ENCODE results near the gene ITPKC. TPM values are rescaled to one million over a fixed set of nuclear protein-coding genes. Genes with fewer than 3 reads are reported as not detected.

The ITPKC gene
- total and polyA plus RNA-seq, 2 experiments from 2014 or later: 15.4 to 19.4 TPM

GRCh38 chr19:40756502-40757110 is 39.7 kb downstream of the ITPKC start:
- no peaks in the 10 kb centered on the region for H3K4me1 ChIP-seq (ENCODE audit: low read depth)
- H3K36me3 ChIP-seq: peaks cover 28% of the 10 kb centered on the region
- no peak for DNase-seq (ENCODE audit: low read depth in 1 of 2, low spot score in 1 of 2)
- H3K27me3 ChIP-seq: no peaks in the 10 kb centered on the region
- no peak overlapping the region for H3K27ac ChIP-seq
- H3K4me3 ChIP-seq: no peak overlapping the region
- TF ChIP-seq CTCF (IDR thresholded peaks at IDR 0.05; ENCODE audit: low read depth, low read length): no peak
- no peaks in the 10 kb centered on the region for H3K9me3 ChIP-seq (ENCODE audit: low read depth)

- Histone ChIP-seq H3K27ac (no peak overlapping the region), H3K9me3 (ENCODE audit: low read depth) (no peaks in the 10 kb centered on the region), H3K4me3 (no peak overlapping the region), H3K27me3 (no peaks in the 10 kb centered on the region), H3K4me1 (ENCODE audit: low read depth) (no peaks in the 10 kb centered on the region), H3K36me3 (peaks cover 45% of the 10 kb centered on the region)
- no peak for TF ChIP-seq CTCF (IDR thresholded peaks at IDR 0.05; ENCODE audit: low read depth, low read length)
- DNase-seq (ENCODE audit: low read depth in 1 of 2, low spot score in 1 of 2): no peak
Observed at GRCh38 chr19:40758491-40758890, 41.6 kb downstream of the ITPKC start.

DNA sequence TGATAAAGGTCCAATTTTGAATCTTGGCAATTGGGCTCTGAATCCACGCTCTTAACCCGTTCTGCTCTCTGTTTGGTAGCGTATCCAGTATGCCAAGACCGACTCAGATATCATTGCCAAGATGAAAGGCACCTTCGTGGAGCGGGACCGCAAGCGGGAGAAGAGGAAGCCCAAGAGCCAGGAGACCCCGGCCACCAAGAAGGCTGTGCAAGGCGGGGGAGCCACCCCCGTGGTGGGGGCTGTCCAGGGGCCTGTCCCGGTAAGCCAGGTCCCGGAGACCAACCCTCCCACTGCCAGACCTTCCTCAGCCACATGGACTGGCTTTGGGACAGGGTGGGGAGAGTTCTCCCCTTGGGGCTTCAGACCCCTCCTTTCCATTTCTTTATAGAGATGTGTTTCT is 42.4 kb downstream of the ITPKC start:
- peaks cover 53% of the 10 kb centered on the region for H3K36me3 ChIP-seq
- H3K27me3 ChIP-seq: no peaks in the 10 kb centered on the region
- no peaks in the 10 kb centered on the region for H3K9me3 ChIP-seq (ENCODE audit: low read depth)
- no peak overlapping the region for H3K4me3 ChIP-seq
- H3K27ac ChIP-seq: no peak overlapping the region
- H3K4me1 ChIP-seq (ENCODE audit: low read depth): no peaks in the 10 kb centered on the region
- no peak for TF ChIP-seq CTCF (IDR thresholded peaks at IDR 0.05; ENCODE audit: low read depth, low read length)
- no peak for DNase-seq (ENCODE audit: low read depth in 1 of 2, low spot score in 1 of 2)

DNA sequence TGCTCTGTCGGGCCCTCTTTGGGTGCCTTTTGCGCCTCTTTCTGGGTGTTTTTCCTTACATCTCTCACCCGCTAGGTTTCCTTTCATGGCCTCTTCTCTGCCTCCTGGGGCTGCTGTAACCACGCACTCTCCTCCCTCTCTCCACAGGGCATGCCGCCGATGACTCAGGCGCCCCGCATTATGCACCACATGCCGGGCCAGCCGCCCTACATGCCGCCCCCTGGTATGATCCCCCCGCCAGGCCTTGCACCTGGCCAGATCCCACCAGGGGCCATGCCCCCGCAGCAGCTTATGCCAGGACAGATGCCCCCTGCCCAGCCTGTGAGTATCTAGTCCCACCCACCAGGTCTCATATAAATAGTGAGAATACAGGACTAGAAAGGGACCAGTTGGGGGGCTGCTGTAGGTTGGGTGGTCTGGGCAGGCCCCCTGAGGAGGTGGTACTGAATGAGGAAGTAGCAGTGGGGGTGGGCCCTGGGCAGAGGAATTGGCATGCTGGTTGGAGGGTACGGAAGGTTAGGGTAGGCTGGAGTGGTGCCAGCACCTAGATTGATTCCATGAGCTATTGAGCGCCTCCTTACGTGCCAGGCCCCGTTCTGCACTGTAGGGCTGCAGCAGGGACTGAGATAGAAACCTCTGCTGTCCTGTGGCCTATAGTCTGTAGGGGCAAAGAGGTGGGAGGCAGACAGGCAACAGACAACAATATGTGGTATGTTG is 46.0 kb downstream of the ITPKC start:
- no peak overlapping the region for H3K4me3 ChIP-seq
- no peaks in the 10 kb centered on the region for H3K9me3 ChIP-seq (ENCODE audit: low read depth)
- no peaks in the 10 kb centered on the region for H3K4me1 ChIP-seq (ENCODE audit: low read depth)
- no peak overlapping the region for H3K27ac ChIP-seq
- TF ChIP-seq CTCF (IDR thresholded peaks at IDR 0.05; ENCODE audit: low read depth, low read length): no peak
- H3K36me3 ChIP-seq: peaks cover 60% of the 10 kb centered on the region
- no peak for DNase-seq (ENCODE audit: low read depth in 1 of 2, low spot score in 1 of 2)
- H3K27me3 ChIP-seq: no peaks in the 10 kb centered on the region

- no peaks in the 10 kb centered on the region for H3K4me1 ChIP-seq (ENCODE audit: low read depth)
- no peak for TF ChIP-seq CTCF (IDR thresholded peaks at IDR 0.05; ENCODE audit: low read depth, low read length)
Observed at GRCh38 chr19:40763526-40763925, 46.6 kb downstream of the ITPKC start.

More at GRCh38 chr19:40763526-40763925, 46.6 kb downstream of the ITPKC start:
- no peaks in the 10 kb centered on the region for H3K9me3 ChIP-seq (ENCODE audit: low read depth)
- no peak overlapping the region for H3K27ac ChIP-seq
- H3K36me3 ChIP-seq: peaks cover 55% of the 10 kb centered on the region
- DNase-seq (ENCODE audit: low read depth in 1 of 2, low spot score in 1 of 2): no peak
- no peaks in the 10 kb centered on the region for H3K27me3 ChIP-seq
- no peak overlapping the region for H3K4me3 ChIP-seq

All from cardiac muscle cell (in vitro differentiated cells and primary cell).